Breast epithelium (tissue), 4 donors: ENCODE results near the gene RAB44. TPM values are rescaled to one million over a fixed set of nuclear protein-coding genes. Genes with fewer than 3 reads are reported as not detected.

Source experiments
- DNase-seq, 2 donors: peaks; one replicate each; pipeline ENCODE4 v3.0.0-alpha.2; 2019; ENCODE audit warnings: low spot score in 2 of 2
- H3K27ac ChIP-seq, 2 donors: fragments of 200-600 bp; sonication (generic) in 1 of 2; one replicate each; pipeline ENCODE4 v1.5.1; 2016 to 2019; ENCODE audit warnings: mild to moderate bottlenecking in 1 of 2
- H3K27me3 ChIP-seq, 2 donors: fragments of 200-600 bp; sonication (generic) in 1 of 2; one replicate each; pipeline versions ENCODE4 v1.5.1 to v1.6.0; 2017 to 2019; ENCODE audit warnings: control low read depth in 1 of 2, mild to moderate bottlenecking in 1 of 2
- H3K36me3 ChIP-seq: fragments of 200-600 bp; one replicate; pipeline ENCODE4 v1.5.1; 2019
- H3K4me1 ChIP-seq, 2 donors: fragments of 200-600 bp; sonication (generic); one replicate each; pipeline ENCODE4 v1.5.1; 2016 to 2019; ENCODE audit warnings: control low read depth in 1 of 2
- H3K4me3 ChIP-seq, 3 donors: fragments of 200-600 bp; sonication (generic); 1 replicate in 2 of 3; 2 replicates in 1 of 3; pipeline ENCODE4 v1.5.1; 2016 to 2019; ENCODE audit warnings: mild to moderate bottlenecking in 3 of 3, moderate library complexity in 2 of 3
- H3K9me3 ChIP-seq, 2 donors: fragments of 200-600 bp; sonication (generic) in 1 of 2; one replicate each; pipeline ENCODE4 v1.5.1; 2016 to 2019; ENCODE audit warnings: control low read depth in 1 of 2
- POLR2A ChIP-seq: fragments of 450-650 bp; IDR thresholded peaks from one replicate; pipeline ENCODE4 v1.6.1; 2016; ENCODE audit warnings: antibody characterized with exemption, mild to moderate bottlenecking, moderate library complexity
- POLR2AphosphoS5 ChIP-seq, 3 donors: sonication (generic); formaldehyde crosslinking; IDR thresholded peaks; one replicate each; pipeline ENCODE4 v1.6.1; 2017; ENCODE audit warnings: antibody characterized with exemption in 3 of 3
- intact Hi-C: fragments of 100-400 bp; cut with DNase I; formaldehyde crosslinking; loops from one replicate; pipeline ENCODE4 v1.15.1; 2023; ENCODE audit warnings: low total_unique reads
- total RNA-seq, 3 donors: library from RNA; depleted of rRNA; stranded (reverse); fragments of >200 nt; gene quantifications; one replicate each; pipeline ENCODE4 v1.1.0, GENCODE V29; 2016
- TF ChIP-seq, protein P1 (sequence below), 3 donors: fragments of 450-650 bp; IDR thresholded peaks; one replicate each; pipeline ENCODE4 v1.5.1; 2016 to 2017; ENCODE audit warnings: antibody characterized with exemption in 3 of 3, mild to moderate bottlenecking in 3 of 3, moderate library complexity in 3 of 3

RAB44 gene
- total RNA-seq, 3 donors from 2014 or later: under 0.01 to 1.9 (median 0.29) TPM

DNA sequence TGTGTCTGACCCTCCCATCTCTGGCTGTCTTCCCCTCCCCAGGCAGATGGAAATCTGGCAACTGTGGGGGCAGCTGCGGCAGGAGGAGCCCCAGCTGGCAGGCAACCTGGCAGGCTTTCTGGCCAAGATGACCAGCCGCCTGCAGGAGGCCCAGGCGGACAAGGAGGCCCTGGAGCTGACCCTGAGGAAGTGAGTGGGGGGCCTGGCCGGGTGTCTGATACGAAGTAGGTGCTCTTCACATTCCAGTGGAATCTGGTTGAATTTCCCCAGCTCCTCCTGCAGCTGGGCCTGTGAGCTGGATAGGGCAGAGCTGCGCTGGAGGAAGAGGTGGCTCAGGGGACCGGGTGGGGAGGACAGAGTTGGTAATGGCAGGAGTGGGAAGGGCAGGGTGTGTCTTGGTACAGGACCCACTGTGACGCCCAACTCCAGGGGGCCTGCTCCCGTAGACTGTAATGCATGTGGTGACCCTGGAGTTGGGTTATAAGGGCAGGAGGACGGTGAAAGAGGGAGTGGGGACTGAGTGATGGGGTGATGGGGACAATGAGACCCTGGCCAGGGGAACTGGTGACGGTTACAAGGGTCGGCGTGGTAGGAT lies 19.7 kb downstream of the RAB44 start:
- Histone ChIP-seq H3K27ac (no peak overlapping the region), H3K4me1 (no peaks in the 10 kb centered on the region), H3K9me3 (no peaks in the 10 kb centered on the region), H3K36me3 (no peaks in the 10 kb centered on the region), H3K27me3 (no peaks in the 10 kb centered on the region), H3K4me3 (no peak overlapping the region)
- TF ChIP-seq POLR2AphosphoS5 (IDR thresholded peaks at IDR 0.05) (no peak), POLR2A (no peak)
- TF ChIP-seq, protein P1, sequence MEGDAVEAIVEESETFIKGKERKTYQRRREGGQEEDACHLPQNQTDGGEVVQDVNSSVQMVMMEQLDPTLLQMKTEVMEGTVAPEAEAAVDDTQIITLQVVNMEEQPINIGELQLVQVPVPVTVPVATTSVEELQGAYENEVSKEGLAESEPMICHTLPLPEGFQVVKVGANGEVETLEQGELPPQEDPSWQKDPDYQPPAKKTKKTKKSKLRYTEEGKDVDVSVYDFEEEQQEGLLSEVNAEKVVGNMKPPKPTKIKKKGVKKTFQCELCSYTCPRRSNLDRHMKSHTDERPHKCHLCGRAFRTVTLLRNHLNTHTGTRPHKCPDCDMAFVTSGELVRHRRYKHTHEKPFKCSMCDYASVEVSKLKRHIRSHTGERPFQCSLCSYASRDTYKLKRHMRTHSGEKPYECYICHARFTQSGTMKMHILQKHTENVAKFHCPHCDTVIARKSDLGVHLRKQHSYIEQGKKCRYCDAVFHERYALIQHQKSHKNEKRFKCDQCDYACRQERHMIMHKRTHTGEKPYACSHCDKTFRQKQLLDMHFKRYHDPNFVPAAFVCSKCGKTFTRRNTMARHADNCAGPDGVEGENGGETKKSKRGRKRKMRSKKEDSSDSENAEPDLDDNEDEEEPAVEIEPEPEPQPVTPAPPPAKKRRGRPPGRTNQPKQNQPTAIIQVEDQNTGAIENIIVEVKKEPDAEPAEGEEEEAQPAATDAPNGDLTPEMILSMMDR (IDR thresholded peaks at IDR 0.05): no peak
- DNase-seq: no peak
- intact Hi-C loops: no loop called here

DNA sequence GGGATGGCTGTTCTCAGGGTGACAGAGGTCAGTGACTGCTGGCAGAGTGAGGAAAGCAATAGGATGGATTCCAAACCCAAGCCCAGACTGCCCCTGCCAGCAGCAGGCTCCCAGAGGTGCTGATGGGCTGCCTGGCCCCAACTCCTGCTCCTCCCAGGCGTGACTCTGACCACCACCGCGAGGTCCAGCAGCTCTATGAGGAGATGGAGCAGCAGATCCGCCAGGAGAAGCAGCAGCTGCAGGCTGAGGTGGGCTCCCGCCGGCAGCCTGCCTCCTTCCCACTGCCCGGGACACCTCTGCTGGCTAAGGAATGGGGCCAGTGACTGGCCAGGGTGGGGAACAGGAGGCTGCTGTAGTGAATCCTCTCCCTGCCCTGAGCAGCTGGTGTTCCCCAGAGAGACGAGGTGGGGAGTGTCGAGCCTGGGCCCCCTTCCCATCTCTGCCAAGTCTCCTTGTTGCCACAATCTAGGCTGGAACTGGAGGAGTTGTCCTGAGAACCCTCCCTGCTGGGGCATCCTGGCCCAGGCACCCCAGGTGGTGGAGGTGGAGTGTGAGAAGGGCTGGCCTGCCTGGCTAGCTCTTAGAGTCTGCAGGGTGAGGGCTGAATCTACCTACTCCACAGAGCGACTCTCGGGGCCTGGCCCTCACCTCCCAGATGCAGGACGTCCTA lies 20.4 kb downstream of the RAB44 start:
- TF ChIP-seq, protein P1 (IDR thresholded peaks at IDR 0.05): no peak
- TF ChIP-seq POLR2AphosphoS5 (IDR thresholded peaks at IDR 0.05) (no peak), POLR2A (no peak)
- Histone ChIP-seq H3K4me1 (no peaks in the 10 kb centered on the region), H3K4me3 (no peak overlapping the region), H3K27ac (no peak overlapping the region), H3K27me3 (no peaks in the 10 kb centered on the region), H3K9me3 (no peaks in the 10 kb centered on the region), H3K36me3 (no peaks in the 10 kb centered on the region)
- peak in 1 of 2 donors; percentile 42 for DNase-seq
- intact Hi-C loops: no loop called here

DNA sequence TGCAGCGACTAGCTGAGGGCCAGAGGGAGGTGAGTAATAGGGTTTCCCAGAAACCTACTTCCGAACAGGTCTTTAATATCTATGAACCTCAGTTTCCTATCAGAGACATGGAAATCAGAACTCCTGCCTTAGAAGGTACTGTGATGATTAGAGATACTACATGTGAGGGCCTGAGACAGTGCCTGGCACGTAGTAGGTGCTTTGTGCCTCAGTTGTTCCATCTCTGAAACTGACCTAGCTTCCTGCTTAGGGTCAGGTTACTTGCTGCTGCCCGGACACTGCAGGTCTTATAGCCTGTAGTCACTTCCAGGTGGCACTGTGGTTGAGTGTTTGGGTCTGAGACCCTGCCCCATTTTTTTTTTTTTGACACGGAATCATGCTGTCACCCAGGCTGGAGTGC lies 20.9 kb downstream of the RAB44 start:
- H3K4me1 ChIP-seq: no peaks in the 10 kb centered on the region
- peak in 1 of 2 donors; percentile 5 for DNase-seq
- no peaks in the 10 kb centered on the region for H3K36me3 ChIP-seq
- no peak for TF ChIP-seq POLR2A
- TF ChIP-seq POLR2AphosphoS5 (IDR thresholded peaks at IDR 0.05): no peak
- TF ChIP-seq, protein P1 (IDR thresholded peaks at IDR 0.05): no peak
- H3K27ac ChIP-seq: no peak overlapping the region
- intact Hi-C loops: no loop called here
- no peak overlapping the region for H3K4me3 ChIP-seq
- no peaks in the 10 kb centered on the region for H3K9me3 ChIP-seq
- no peaks in the 10 kb centered on the region for H3K27me3 ChIP-seq

DNA sequence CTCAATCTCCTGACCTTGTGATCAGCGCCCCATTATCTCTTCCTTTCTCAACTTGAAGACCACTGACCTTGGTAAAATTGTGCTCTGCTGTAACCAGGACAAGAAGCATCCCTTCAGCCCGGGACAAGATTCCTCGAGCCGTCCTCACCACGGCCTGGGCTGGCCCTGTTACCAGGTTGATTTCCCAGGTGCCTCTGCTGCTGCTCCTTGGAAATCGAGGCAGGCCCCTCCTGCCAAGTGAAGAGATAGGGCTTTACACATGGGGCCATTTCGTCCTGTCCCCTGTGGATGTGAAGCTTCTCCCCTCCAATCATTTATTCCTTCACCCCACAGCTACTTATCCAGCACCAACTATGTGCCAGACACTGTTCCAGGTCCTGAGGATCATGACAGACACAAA lies 21.5 kb downstream of the RAB44 start:
- DNase-seq: peak in 1 of 2 donors; percentile 12
- H3K9me3 ChIP-seq: no peaks in the 10 kb centered on the region
- H3K4me1 ChIP-seq: no peaks in the 10 kb centered on the region
- no peak for TF ChIP-seq POLR2A
- TF ChIP-seq, protein P1 (IDR thresholded peaks at IDR 0.05): no peak
- intact Hi-C loops: no loop called here
- no peaks in the 10 kb centered on the region for H3K36me3 ChIP-seq
- H3K4me3 ChIP-seq: no peak overlapping the region
- H3K27me3 ChIP-seq: no peaks in the 10 kb centered on the region
- no peak overlapping the region for H3K27ac ChIP-seq

DNA sequence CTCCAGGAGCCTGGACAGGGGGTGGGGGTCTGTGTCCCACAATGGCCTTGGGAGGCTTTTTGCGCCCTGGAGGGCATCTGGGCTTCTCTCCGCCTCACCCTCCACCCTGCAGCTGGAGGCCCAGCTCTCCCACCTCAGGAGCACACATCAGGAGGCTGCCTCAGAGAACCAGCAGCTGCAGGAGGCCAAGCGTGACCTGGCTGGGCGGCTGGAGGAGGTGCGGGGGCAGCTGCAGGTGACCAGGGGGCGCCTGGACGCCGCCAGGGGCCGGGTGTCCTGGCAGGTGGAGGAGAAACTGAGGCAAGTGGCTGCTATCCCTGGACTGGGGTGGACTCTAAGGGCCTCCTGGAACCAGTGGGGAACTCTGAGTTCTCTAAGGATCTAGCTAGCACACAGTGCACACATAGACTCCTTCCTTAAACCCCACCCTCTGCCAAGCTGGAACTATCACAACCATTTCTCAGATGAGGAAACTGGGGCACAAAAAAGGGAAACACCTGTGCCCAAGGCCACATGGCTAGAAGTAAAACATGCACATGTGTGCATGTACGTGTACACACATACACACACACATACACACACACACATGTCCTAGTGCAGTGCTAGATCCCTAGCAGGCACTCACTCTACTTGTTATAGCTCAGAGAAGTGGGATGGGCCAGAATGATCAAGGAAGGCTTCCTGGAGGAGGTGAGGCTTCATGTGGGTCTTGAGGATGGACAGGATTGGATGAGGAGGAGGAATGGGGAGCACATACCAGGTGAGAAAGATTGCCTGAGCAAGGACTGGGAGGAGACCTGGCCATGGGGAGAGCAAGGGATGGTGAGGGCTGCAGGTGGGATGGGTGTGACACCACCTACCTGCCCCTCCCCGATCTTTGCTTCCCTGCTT lies 22.9 kb downstream of the RAB44 start:
- Histone ChIP-seq H3K4me1 (no peaks in the 10 kb centered on the region), H3K4me3 (no peak overlapping the region), H3K27ac (no peak overlapping the region), H3K9me3 (no peaks in the 10 kb centered on the region), H3K27me3 (no peaks in the 10 kb centered on the region), H3K36me3 (no peaks in the 10 kb centered on the region)
- intact Hi-C loops: no loop called here
- TF ChIP-seq, protein P1 (IDR thresholded peaks at IDR 0.05): no peak
- no peak for TF ChIP-seq POLR2AphosphoS5 (IDR thresholded peaks at IDR 0.05)
- DNase-seq: no peak
